Thoracic aorta (tissue), 2 donors: ENCODE data around the gene XRRA1. TPM values are rescaled to one million over a fixed set of nuclear protein-coding genes. Genes with fewer than 3 reads are reported as not detected.

Source experiments
- ATAC-seq: fragments of 150-250 bp; one replicate; pipeline ENCODE4 v1.8.0; 2017; ENCODE audit warnings: low read depth; ENCODE audit not compliant: insufficient number of reproducible peaks, low FRiP score
- DNase-seq: peaks from one replicate; pipeline ENCODE4 v3.0.0-alpha.2; 2020; ENCODE audit warnings: low spot score
- H3K27ac ChIP-seq, 2 donors: fragments of 200-600 bp; sonication (generic); 1 replicate in 1 of 2; 2 replicates in 1 of 2; pipeline ENCODE4 v1.5.1; 2016; ENCODE audit warnings: mild to moderate bottlenecking in 2 of 2, moderate library complexity in 2 of 2
- H3K27me3 ChIP-seq: fragments of 200-600 bp; sonication (generic); replicated peaks from 2 replicates; pipeline ENCODE4 v1.6.0; 2016; ENCODE audit warnings: mild to moderate bottlenecking; ENCODE audit not compliant: insufficient read depth
- H3K36me3 ChIP-seq: fragments of 200-600 bp; sonication (generic); one replicate; pipeline ENCODE4 v1.5.1; 2016
- H3K4me1 ChIP-seq, 2 donors: fragments of 200-600 bp; sonication (generic); 1 replicate in 1 of 2; 2 replicates in 1 of 2; pipeline versions ENCODE4 v1.5.1 to v1.6.0; 2016; ENCODE audit warnings: low read depth in 2 of 2, mild to moderate bottlenecking in 1 of 2; ENCODE audit not compliant: control insufficient read depth in 1 of 2
- H3K4me3 ChIP-seq: fragments of 200-600 bp; sonication (generic); 2 replicates; pipeline ENCODE4 v1.5.1; 2016; ENCODE audit warnings: mild to moderate bottlenecking
- H3K9me3 ChIP-seq: fragments of 200-600 bp; sonication (generic); 2 replicates; pipeline ENCODE4 v1.5.1; 2016
- CTCF ChIP-seq: fragments of 200-600 bp; sonication (generic); IDR thresholded peaks from one replicate; pipeline ENCODE4 v1.5.1; 2019; ENCODE audit warnings: antibody characterized with exemption
- total RNA-seq, 2 donors: library from RNA; depleted of rRNA; stranded (reverse); fragments of >200 nt; gene quantifications; one replicate each; pipeline versions ENCODE4 v1.1.0 to v1.2.3, GENCODE V29; 2016

Gene XRRA1
- total RNA-seq, 2 donors from 2014 or later = 13.1 to 106 TPM

DNA sequence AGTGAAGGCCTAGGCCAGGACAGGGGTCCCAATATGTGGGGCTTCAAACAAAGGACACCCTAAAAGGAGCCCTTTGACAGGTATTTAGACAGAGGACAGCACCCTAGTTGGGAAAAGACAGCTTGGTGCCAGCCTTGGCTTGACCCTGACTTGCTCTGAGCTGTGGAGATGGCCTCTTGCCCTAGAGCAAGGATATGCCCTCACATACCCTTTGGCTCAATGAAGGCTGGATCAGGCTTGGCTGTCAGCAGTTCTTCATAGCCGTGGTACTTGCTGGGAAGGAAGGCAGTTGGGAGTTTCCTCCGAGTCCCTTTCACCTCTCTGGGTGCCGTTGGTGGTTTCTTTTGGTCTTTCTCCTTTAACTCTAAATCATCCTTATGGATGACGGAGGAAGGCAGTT lies 104.0 kb downstream of the XRRA1 start:
- Histone ChIP-seq H3K27ac (no peak overlapping the region), H3K9me3 (no peaks in the 10 kb centered on the region), H3K27me3 (no peaks in the 10 kb centered on the region), H3K4me1 (no peaks in the 10 kb centered on the region), H3K4me3 (no peak overlapping the region), H3K36me3 (peaks cover 32% of the 10 kb centered on the region)
- ATAC-seq = no peak
- no peak for DNase-seq
- no peak for TF ChIP-seq CTCF

DNA sequence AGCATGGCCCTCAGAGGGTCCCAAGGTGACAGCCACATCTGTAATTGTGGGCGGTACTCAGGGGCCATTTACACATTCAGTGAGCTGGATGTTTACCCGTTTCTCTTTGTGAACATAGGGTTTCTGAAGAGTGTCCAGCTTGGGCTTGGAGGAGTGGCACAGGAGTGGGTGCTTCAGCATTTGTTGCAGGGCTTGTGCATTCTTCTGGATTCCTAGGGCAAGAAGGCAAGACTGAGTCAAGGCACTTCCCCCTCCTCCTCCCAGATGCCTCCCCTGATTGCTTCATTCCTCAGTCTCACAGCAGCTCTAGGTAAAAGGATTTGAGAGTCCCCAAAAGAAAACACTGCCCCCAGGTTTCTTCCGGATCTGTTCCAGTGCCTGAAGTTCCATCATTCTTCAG lies 104.8 kb downstream of the XRRA1 start:
- no peak for TF ChIP-seq CTCF
- ATAC-seq = no peak
- no peaks in the 10 kb centered on the region for H3K27me3 ChIP-seq
- no peaks in the 10 kb centered on the region for H3K4me1 ChIP-seq
- H3K9me3 ChIP-seq = no peaks in the 10 kb centered on the region
- no peak overlapping the region for H3K27ac ChIP-seq
- H3K4me3 ChIP-seq = no peak overlapping the region
- no peak for DNase-seq
- peaks cover 32% of the 10 kb centered on the region for H3K36me3 ChIP-seq

GRCh38 chr11:74842967-74843366 lies 105.9 kb downstream of the XRRA1 start:
- Histone ChIP-seq H3K4me1 (no peaks in the 10 kb centered on the region), H3K36me3 (peaks cover 32% of the 10 kb centered on the region), H3K9me3 (no peaks in the 10 kb centered on the region), H3K27me3 (no peaks in the 10 kb centered on the region), H3K4me3 (no peak overlapping the region), H3K27ac (no peak overlapping the region)
- ATAC-seq = no peak
- no peak for TF ChIP-seq CTCF
- DNase-seq = no peak

- H3K27ac ChIP-seq = no peak overlapping the region
- H3K4me1 ChIP-seq = no peaks in the 10 kb centered on the region
- ATAC-seq (no peak), DNase-seq (no peak)
- H3K36me3 ChIP-seq = peaks cover 38% of the 10 kb centered on the region
- H3K4me3 ChIP-seq = no peak overlapping the region
- no peaks in the 10 kb centered on the region for H3K9me3 ChIP-seq
- no peaks in the 10 kb centered on the region for H3K27me3 ChIP-seq
- TF ChIP-seq CTCF = no peak
Observed at GRCh38 chr11:74840486-74840885, 108.4 kb downstream of the XRRA1 start.

DNA sequence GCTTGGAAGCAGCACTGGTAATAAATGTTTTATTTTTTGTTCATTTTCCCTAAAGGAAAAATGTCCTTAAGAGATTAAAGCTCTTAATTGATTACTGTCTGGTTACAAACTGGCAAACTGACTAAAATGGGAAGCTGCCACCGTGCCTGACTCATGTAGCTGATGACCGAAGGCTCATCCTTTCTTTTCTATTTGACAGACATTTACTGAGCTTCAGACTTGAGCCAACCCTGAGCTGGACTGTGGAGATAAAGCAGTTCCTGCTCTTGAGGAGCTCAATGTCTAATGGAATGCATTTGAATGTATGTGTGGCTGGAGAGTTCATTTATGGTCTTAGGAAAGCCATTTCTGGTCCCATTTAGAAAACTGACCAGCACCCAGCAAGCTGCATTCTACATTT lies 108.9 kb downstream of the XRRA1 start:
- no peak for TF ChIP-seq CTCF
- no peak overlapping the region for H3K4me3 ChIP-seq
- H3K36me3 ChIP-seq = peaks cover 36% of the 10 kb centered on the region
- DNase-seq (no peak), ATAC-seq (no peak)
- peaks cover 0 to under 1% of the 10 kb centered on the region in 2 donors for H3K4me1 ChIP-seq
- H3K27ac ChIP-seq = no peak overlapping the region
- H3K27me3 ChIP-seq = no peaks in the 10 kb centered on the region
- H3K9me3 ChIP-seq = no peaks in the 10 kb centered on the region
